Measurements from ENCODE around the gene UNC119B.
A peak's percentile ranks its signal among the peaks of the same experiment; 100 is the strongest.

UNC119B gene

GRCh38 chr12:120684523-120684932, 25.7 kb upstream of the UNC119B start:
- no peak overlapping the region for H3K4me3 ChIP-seq (ENCODE audit: low read depth, low read length)
- DNase-seq (ENCODE audit: low read depth), result peak; percentile 43
- no peak for TF ChIP-seq CTCF (conservative IDR thresholded peaks at IDR 0.05; ENCODE audit: low read depth, low read length)

GRCh38 chr12:120685522-120685921, 24.7 kb upstream of the UNC119B start:
- DNase-seq (ENCODE audit: low read depth), result no peak
- H3K4me3 ChIP-seq (ENCODE audit: low read depth, low read length), result no peak overlapping the region
- TF ChIP-seq CTCF (conservative IDR thresholded peaks at IDR 0.05; ENCODE audit: low read depth, low read length), result no peak

- peak; percentile 98 for DNase-seq (ENCODE audit: low read depth)
- peak overlapping the region; percentile 84 for H3K4me3 ChIP-seq (ENCODE audit: low read depth, low read length)
- TF ChIP-seq CTCF (conservative IDR thresholded peaks at IDR 0.05; ENCODE audit: low read depth, low read length), result no peak
Observed at GRCh38 chr12:120686151-120686689, 24.0 kb upstream of the UNC119B start.

- peak within 1 kb of the TSS; percentile 84 for H3K4me3 ChIP-seq (ENCODE audit: low read depth, low read length)
- DNase-seq (ENCODE audit: low read depth), result peak; percentile 97
- TF ChIP-seq CTCF (conservative IDR thresholded peaks at IDR 0.05; ENCODE audit: low read depth, low read length), result no peak
Observed at GRCh38 chr12:120686690-120687577, 23.3 kb upstream of the UNC119B start, which contains the start of gene MLEC. MLEC (plus strand) TSS chr12:120687149; CDS start chr12:120687297, 148 bp downstream.

GRCh38 chr12:120687578-120688289, 22.5 kb upstream of the UNC119B start:
- DNase-seq (ENCODE audit: low read depth), result peak; percentile 33

More at GRCh38 chr12:120687578-120688289, 22.5 kb upstream of the UNC119B start:
- no peak for TF ChIP-seq CTCF (conservative IDR thresholded peaks at IDR 0.05; ENCODE audit: low read depth, low read length)
- H3K4me3 ChIP-seq (ENCODE audit: low read depth, low read length), result peak overlapping the region; percentile 84

Measured in choroid plexus epithelial cell (primary cell).